Erythroblast (primary cell): ENCODE measurements around the gene CCDC87.
"Not testable (repeated sequence)": the region's sequence is repeated elsewhere in the genome, so short reads cannot be mapped to it uniquely, and the experiment has no call there.

Experiments used
- DNase-seq, 2 experiments: peaks; one replicate each; lab custom pipeline; 2025; lab: John Stamatoyannopoulos, UW
- GATA1 ChIP-seq: IDR thresholded peaks from 2 replicates; pipeline ENCODE4 v1.6.1; 2011; ENCODE audit warnings: low read depth, mild to moderate bottlenecking, control low read depth, low read length, moderate library complexity
- POLR2A ChIP-seq: IDR thresholded peaks from 2 replicates; pipeline ENCODE4 v1.6.1; 2011; ENCODE audit warnings: mild to moderate bottlenecking, low read length

Gene CCDC87

DNA sequence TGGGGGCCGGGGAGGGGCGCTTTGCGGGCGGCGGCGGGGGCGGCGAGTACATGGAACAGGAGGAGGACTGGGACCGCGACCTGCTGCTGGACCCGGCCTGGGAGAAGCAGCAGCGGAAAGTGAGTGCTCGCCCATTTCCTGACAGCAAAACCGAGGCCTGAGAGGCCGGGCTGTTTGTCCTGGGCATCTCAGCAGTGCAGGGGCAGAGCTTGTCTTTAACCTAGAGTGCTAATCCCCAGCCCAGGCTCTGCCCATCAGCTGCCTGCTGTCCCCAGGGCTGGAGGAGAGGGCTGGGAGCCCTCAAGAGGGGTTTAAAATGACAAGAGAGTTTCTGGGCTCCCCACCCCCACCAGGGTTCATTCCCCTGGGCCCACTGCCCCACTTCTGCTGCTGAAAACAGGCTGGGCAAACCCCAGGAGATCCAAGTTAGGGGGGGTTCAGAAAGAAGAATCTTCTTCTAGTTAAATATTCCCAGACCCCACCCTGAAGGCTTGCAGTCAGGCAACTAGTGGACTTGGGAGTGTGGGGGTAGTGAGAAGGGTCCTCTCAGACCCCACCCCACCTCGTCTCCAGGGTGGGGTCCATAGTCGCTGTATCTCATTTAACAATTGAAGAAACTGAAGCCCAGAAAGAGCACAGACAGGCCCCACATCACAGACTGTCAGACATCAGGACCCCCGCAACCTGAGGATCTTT is 45.7 kb downstream of the CCDC87 start:
- no peak for TF ChIP-seq POLR2A
- TF ChIP-seq GATA1: no peak
- no peak for DNase-seq

DNA sequence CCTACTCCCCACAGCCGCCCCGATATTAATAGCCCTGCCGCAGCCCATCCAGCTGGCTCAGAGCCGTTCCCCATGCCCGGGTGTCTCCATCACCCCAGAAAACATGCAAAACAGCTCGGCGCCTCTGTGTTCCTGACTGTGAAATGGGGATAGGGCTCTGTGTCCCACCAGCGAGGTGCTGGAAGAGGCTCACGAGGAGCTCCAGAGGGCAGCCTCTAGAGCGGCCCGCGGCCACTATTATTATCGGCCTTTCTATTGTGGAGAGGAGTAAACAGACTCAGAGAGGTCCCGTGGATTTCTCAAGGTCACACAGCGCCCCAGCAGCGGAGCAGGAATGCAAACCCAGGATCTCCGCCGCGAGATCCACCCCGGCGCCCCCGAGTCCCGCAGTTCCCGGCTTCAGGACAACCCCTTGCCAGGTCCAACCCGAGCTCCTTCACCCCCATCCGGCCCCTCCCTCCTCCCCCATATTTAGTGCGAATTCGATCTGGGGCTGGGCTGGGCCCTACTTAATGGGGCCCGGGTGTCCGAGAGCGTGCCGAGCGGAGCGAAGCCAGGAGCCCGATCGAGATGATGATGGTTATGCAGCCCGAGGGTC is 46.4 kb downstream of the CCDC87 start, which contains the start of gene ACTN3:
Gene ACTN3 (plus strand): TSS at position 536 of the 598 bp plus-strand sequence. CDS start 35 bp downstream, at position 571.
- TF ChIP-seq POLR2A (no peak), GATA1 (no peak)
- peak in 1 of 2 experiments; percentile 35 for DNase-seq

DNA sequence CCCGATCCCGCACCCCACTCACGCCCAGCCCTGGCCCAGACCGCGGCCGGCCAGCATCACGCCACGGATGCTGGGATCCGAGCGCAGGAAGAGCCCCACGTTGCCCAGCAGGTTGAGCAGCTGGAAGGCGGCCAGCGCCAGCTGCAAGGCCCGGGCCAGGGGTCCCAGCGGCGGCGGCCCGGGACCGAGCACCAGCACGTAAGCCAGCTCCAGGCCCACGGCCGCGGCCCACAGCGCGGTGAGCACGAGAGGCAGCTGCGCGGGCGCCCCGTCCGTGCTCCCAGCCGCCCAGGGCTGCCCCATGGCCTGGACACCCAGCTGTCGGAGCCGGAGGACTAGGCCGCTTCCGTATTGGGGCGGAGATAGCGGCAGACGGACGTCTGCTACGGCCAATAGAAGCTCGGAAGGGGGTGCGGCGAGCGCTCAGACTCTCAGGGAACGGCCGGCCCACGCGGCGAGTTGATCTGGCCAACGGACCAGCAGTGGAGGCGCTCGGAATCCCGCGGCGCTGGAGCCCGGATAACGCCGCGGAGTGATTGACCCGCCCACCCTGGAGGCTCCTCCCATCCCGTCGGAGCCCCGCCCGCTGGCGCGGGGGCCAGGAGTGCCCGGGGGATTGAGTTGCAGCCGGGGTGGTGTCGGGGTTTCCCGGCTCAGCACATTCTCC is 47.0 kb downstream of the CCDC87 start, which contains the start of gene ZDHHC24:
Gene ZDHHC24 (minus strand): TSS at position 348 of the 667 bp plus-strand sequence. CDS start 45 bp downstream, at position 303.
- TF ChIP-seq GATA1 (no peak), POLR2A (peak; percentile 67)
- peak; percentile 95 for DNase-seq

DNA sequence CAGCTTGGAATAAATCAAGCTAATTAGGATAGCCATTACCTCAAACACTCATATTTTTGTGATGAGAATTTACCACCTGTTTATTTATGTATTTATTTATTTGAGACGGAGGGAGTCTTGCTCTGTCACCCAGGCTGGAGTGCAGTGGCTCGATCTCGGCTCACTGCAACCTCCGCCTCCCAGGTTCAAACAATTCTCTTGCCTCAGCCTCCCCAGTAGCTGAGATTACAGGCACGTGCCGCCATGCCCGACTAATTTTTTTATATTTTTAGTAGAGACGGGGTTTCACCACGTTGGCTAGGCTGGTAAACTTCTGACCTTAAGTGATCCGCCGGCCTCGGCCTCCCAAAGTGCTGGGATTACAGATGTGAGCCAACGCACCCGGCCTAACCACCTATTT is 47.9 kb downstream of the CCDC87 start:
- DNase-seq: not testable (repeated sequence)

DNA sequence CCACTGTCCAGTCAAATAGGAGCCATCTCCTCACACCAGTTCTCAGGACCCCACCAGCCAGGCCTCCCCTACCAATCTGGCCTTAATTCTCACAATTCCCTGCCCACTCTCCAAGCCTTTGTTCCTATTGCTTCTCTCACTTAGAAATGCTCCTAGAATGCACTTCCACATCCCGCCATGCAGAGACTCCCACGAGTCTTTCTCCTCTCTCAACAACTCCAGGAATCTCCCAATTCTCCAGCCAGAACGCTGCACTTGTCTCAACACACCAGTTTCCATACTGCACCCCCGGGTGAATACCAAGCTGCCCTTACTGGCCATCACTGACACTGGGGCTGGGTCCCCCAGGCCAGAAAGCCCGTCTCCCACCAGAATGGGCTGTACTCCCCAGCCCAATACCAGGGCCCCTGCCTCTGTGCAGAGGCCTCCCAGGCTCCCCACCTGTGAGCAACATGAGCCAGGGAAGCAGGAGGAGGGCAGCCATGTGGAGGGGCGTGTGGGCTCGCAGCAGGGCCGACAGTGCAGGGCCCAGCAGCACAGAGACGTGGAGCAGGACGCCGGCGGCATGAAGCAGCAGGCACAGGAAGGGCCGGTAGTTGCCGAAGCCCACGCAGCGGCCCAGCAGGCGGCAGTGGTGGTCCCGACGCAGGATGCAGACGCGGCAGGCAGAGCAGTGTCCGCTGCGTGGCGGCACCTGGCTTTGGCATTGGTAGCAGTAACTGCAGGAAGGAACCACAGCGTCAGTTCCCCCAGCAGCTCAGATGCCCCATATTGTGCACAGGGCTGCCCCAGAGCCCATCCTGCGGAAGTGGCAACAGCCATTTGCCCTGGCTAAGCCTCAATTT is 49.4 kb downstream of the CCDC87 start:
- DNase-seq: peak; percentile 68 to 75
- TF ChIP-seq POLR2A (no peak), GATA1 (no peak)

DNA sequence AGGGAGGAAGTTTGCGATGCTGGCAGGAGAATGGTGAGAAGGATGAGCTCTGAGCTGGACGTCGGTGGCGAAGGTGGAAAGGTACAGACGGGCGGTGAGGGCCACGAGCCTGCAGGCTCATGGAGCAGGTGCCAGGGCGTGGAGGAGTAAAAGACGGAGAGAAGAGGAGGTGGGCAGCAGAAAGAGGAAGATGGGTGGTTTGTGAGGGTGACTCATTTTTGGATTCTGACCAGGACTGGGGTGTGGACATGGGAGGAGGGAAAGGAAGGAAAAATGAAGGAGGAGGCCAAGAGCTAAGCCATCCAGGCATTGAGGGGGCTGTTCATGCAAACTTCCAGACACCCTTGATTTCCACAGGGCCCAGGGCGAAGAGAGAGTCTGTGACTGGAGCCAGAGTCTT is 50.5 kb downstream of the CCDC87 start:
- no peak for DNase-seq
- TF ChIP-seq GATA1 (no peak), POLR2A (no peak)

DNA sequence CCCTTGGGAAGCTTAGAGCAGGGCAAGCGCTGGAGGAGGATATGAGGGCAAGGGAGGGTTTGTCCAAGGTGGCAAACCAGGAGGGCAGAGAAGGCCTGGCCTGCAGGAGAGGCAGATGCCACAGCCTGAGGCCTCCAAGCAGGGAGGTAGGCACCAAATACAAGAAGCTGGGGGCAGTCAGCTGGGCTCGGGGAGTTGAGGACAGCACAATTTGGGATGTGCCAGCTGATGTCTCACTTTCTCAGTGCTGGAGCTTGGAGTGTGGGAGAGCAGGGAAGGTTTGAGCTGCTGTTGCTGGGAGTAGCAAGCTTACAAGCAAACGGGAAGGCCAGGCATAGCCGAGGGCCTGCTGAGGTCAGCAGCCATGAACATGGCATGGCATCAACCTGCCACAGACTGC is 51.0 kb downstream of the CCDC87 start:
- TF ChIP-seq POLR2A: no peak
- no peak for TF ChIP-seq GATA1
- DNase-seq: no peak

DNA sequence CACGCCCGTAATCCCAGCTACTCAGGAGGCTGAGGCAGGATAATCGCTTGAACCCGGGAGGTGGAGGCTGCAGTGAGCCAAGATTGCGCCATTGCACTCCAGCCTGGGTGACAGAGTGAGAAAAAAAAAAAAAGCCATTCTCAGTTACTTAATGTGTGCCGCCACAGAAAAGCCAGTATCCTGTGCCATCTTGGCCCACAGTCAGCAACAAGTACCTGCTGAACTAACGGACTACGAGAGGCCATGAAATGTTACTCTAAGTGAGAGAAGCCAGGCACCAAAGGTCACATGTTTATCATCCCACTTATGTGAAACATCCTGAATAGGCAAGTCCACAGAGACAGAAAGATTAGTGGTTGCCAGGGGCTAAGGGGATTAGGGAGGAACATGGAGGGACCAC is 52.3 kb downstream of the CCDC87 start:
- DNase-seq: not testable (repeated sequence)
